ENCODE data around the gene GLYATL1B.
A peak's percentile ranks its signal among the peaks of the same experiment; 100 is the strongest.
"Not testable (repeated sequence)": the region's sequence is repeated elsewhere in the genome, so short reads cannot be mapped to it uniquely, and the experiment has no call there.

GLYATL1B gene

DNA sequence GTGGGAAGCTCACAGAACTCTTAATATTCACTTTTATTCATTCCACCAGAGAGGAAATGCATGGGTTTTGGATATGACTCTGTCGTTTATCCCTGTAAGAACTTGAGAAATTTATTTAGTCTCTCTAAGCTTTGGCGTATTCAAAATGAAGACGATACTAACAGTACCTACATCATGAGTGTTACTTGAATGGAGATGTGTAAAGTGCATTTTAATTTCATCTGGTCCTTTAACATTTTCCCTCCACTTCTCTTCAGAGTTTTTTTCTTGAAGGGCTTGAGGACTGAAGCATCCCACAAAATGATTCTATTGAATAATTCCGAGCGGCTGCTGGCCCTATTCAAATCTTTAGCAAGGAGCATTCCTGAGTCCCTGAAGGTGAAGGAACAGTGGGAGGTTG lies at the start of gene GLYATL1B:
TSS of gene GLYATL1B (plus strand) at position 301 of the 400 bp plus-strand sequence. CDS start at position 301, 0 bp downstream.
- H3K36me3 ChIP-seq (ENCODE audit: insufficient read depth, low read length); H3K9me3 ChIP-seq (ENCODE audit: control insufficient read depth, insufficient read depth, low read length); H3K4me1 ChIP-seq (ENCODE audit: insufficient read depth, low read length); H3K9ac ChIP-seq (ENCODE audit: low read depth, low read length): not testable (repeated sequence)

- H3K36me3 ChIP-seq (ENCODE audit: insufficient read depth, low read length); H3K9ac ChIP-seq (ENCODE audit: low read depth, low read length); H3K4me1 ChIP-seq (ENCODE audit: insufficient read depth, low read length); H3K9me3 ChIP-seq (ENCODE audit: control insufficient read depth, insufficient read depth, low read length): not testable (repeated sequence)
Measured at GRCh38 chr11:59036542-59036941, 49.6 kb upstream of the GLYATL1B start.

DNA sequence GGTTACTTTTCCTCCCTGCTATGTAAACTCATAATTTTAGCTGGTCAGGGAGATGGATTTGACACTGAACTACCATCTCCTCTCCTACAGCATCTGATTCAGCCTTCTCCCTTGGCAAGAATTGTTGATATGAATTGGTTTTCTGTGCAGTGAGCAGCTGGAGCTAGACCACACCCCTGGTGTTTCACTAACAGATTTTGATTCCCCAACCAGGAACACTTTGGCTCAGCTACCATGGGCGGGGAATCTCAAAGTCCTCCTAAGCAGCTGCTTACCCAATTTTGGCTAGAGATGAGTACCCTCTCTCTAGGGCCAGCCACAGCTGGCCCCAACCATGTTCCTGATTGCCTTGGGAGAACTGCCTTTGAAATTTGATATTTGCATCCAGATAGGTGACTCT lies 48.7 kb upstream of the GLYATL1B start:
- H3K36me3 ChIP-seq (ENCODE audit: insufficient read depth, low read length); H3K9me3 ChIP-seq (ENCODE audit: control insufficient read depth, insufficient read depth, low read length); H3K4me1 ChIP-seq (ENCODE audit: insufficient read depth, low read length); H3K9ac ChIP-seq (ENCODE audit: low read depth, low read length): not testable (repeated sequence)

DNA sequence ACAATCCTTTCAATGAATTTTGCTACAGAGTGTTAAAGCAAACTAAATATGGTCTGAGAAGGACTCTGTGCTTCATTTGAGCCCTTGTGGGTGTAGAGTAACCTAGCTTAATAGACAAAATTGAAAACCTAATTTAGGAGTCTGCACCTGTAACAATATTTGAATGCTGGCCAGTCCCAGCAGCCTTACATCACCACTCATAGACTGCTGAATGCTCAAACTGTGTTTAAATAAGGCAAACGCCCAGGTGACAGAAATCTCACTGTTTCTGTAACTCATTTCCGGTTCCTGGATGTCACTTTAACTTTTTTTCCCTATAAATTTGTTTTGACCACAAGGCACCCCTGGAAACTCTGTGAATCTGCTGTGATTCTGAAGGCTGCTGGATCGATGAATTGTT lies 45.5 kb upstream of the GLYATL1B start:
- Histone ChIP-seq H3K9ac (ENCODE audit: low read depth, low read length) (no peak overlapping the region), H3K36me3 (ENCODE audit: insufficient read depth, low read length) (no peaks in the 10 kb centered on the region), H3K9me3 (ENCODE audit: control insufficient read depth, insufficient read depth, low read length) (no peaks in the 10 kb centered on the region), H3K4me1 (ENCODE audit: insufficient read depth, low read length) (no peaks in the 10 kb centered on the region)

DNA sequence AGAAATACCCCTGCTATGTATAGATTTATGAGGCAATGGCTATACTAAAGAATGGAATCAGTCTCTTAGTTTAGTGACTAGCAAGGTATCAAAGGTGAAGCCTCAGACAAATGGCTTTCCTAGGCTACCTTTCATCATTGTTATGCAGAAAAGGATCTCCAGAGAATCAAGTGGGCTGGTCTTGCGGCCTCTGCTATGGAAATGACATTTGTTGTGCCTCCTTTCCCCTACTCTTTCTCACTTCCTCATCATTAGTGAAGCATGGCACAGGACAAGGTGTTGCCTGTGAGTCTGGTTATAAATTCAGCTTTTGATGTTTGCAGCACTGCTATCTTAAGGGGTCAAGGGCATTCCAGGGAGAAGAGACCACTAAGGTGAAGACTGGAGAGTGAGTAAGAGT lies 34.7 kb upstream of the GLYATL1B start:
- H3K4me1 ChIP-seq (ENCODE audit: insufficient read depth, low read length); H3K36me3 ChIP-seq (ENCODE audit: insufficient read depth, low read length): not testable (repeated sequence)

DNA sequence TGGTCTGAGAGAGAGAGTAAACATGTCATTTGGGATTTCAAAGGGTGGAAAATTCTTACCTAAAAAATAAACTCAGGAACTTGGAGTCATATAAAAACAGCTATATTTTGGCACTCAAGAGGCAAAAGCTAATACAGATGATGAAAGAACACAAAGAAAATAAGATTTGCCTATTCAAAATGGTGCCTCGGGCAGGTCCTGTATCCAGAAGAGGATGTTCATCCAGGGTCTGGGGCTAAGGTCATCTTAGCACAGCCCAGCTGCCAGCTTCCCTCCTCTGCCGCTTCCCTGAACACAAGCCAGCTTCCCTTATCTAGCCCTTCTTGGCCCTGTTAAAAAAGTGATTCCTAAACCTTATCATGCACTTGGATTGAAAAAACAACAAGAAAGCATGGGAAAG lies 33.8 kb upstream of the GLYATL1B start:
- not testable (repeated sequence) for H3K4me1 ChIP-seq (ENCODE audit: insufficient read depth, low read length); H3K9ac ChIP-seq (ENCODE audit: low read depth, low read length); H3K9me3 ChIP-seq (ENCODE audit: control insufficient read depth, insufficient read depth, low read length); H3K36me3 ChIP-seq (ENCODE audit: insufficient read depth, low read length)

More for the DNA sequence above, 34.7 kb upstream of the GLYATL1B start:
- not testable (repeated sequence) for H3K9me3 ChIP-seq (ENCODE audit: control insufficient read depth, insufficient read depth, low read length); H3K9ac ChIP-seq (ENCODE audit: low read depth, low read length)

- H3K36me3 ChIP-seq (ENCODE audit: insufficient read depth, low read length) = no peaks in the 10 kb centered on the region
- H3K9ac ChIP-seq (ENCODE audit: low read depth, low read length) = no peak overlapping the region
- no peaks in the 10 kb centered on the region for H3K9me3 ChIP-seq (ENCODE audit: control insufficient read depth, insufficient read depth, low read length)
- peaks cover 8% of the 10 kb centered on the region; the same call in 1 of the 2 replicates for H3K4me1 ChIP-seq (ENCODE audit: insufficient read depth, low read length)
Measured at GRCh38 chr11:59053387-59053786, 32.7 kb upstream of the GLYATL1B start.

- H3K4me1 ChIP-seq (ENCODE audit: insufficient read depth, low read length); H3K9me3 ChIP-seq (ENCODE audit: control insufficient read depth, insufficient read depth, low read length); H3K36me3 ChIP-seq (ENCODE audit: insufficient read depth, low read length): not testable (repeated sequence)
- peak overlapping the region; percentile 46; the same call in 1 of the 2 replicates for H3K9ac ChIP-seq (ENCODE audit: low read depth, low read length)
Measured at GRCh38 chr11:59058120-59059033, 27.7 kb upstream of the GLYATL1B start.

- H3K36me3 ChIP-seq (ENCODE audit: insufficient read depth, low read length); H3K9ac ChIP-seq (ENCODE audit: low read depth, low read length); H3K9me3 ChIP-seq (ENCODE audit: control insufficient read depth, insufficient read depth, low read length); H3K4me1 ChIP-seq (ENCODE audit: insufficient read depth, low read length): not testable (repeated sequence)
Measured at GRCh38 chr11:59060096-59060495, 26.0 kb upstream of the GLYATL1B start.

DNA sequence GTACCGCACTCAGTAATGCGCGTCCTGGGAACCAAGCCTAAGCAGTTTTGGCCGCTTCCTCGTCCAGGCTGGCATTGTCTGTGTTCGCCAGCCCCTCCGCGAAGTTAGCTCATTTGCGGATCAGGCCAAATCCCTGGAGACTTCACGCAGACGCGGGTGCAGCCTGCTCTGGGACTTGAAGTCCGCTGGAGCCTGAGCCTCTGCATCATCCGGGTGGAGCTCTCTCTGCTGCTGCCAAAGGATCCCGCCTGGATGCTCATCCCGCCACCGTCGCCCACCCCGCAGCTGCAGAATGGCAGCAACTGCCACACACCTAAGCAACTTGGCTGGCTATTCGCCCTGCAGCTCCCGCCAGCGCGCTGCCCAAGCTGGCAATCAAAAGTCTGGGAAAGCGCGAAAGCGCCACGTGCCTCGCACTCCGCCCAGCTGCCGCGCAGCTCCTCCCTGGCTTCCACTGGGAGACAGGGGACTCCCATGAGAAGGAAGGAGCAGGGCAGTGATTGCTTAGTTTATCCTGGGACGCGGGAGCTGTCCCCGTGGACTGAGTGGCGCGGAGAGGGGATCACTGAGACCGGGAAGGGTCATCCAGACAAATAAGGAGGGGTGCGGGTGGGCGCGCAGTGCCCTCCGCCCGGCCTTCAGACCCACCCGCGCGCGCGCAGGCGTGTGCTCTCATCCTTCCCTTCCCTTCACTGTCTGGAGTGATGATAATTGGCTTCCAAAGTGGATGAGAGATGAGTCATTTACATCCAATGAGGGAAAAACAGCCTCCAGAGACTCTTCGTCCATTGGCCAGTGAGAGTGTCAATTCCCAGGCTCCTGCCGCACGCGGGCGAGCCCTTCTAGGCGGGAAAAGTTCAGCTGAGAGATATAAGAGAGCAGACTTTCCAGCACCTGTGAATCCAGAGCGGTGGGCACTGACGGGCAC lies 23.2 kb upstream of the GLYATL1B start:
- Histone ChIP-seq H3K9ac (ENCODE audit: low read depth, low read length) (no peak overlapping the region), H3K4me1 (ENCODE audit: insufficient read depth, low read length) (no peaks in the 10 kb centered on the region), H3K36me3 (ENCODE audit: insufficient read depth, low read length) (no peaks in the 10 kb centered on the region), H3K9me3 (ENCODE audit: control insufficient read depth, insufficient read depth, low read length) (no peaks in the 10 kb centered on the region)

DNA sequence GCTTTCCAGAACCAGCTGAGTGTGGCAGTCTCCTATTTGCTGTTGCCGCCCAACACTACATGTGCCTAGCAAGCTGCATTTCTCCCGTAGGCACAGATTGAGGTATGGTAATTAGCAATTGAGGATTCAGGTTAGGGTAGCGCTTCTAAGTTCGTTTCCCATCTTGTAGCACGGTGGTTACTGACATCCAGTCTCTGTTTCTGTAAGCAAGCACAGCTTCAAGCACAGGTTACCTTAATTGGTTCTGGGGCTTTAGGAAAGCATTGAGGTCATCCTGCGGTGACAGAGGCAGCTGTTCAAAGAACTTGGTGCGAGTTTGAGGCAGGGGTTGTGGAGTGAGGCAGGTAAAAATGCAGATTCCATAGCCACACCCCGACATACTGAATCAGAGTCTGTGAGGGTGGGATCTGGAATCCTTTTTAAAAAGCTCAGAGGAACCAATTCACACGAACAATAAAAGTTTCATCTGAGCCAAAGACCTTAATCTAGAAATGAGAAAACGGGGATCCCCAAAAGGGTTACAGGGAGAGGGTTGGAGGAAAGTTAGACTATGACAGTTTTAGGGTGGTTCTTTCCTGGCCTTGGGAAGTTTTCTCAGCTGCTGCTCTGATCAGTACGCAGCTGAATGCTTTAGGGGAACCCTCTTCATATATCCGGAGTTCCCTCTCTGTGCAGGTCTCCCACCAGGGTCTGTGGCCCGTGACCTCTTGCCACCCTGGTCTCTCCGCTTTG lies 21.9 kb upstream of the GLYATL1B start:
- not testable (repeated sequence) for H3K9ac ChIP-seq (ENCODE audit: low read depth, low read length); H3K36me3 ChIP-seq (ENCODE audit: insufficient read depth, low read length); H3K9me3 ChIP-seq (ENCODE audit: control insufficient read depth, insufficient read depth, low read length); H3K4me1 ChIP-seq (ENCODE audit: insufficient read depth, low read length)

GRCh38 chr11:59069087-59069486 lies 17.0 kb upstream of the GLYATL1B start:
- Histone ChIP-seq H3K36me3 (ENCODE audit: insufficient read depth, low read length) (no peaks in the 10 kb centered on the region), H3K9ac (ENCODE audit: low read depth, low read length) (no peak overlapping the region), H3K4me1 (ENCODE audit: insufficient read depth, low read length) (no peaks in the 10 kb centered on the region), H3K9me3 (ENCODE audit: control insufficient read depth, insufficient read depth, low read length) (no peaks in the 10 kb centered on the region)

DNA sequence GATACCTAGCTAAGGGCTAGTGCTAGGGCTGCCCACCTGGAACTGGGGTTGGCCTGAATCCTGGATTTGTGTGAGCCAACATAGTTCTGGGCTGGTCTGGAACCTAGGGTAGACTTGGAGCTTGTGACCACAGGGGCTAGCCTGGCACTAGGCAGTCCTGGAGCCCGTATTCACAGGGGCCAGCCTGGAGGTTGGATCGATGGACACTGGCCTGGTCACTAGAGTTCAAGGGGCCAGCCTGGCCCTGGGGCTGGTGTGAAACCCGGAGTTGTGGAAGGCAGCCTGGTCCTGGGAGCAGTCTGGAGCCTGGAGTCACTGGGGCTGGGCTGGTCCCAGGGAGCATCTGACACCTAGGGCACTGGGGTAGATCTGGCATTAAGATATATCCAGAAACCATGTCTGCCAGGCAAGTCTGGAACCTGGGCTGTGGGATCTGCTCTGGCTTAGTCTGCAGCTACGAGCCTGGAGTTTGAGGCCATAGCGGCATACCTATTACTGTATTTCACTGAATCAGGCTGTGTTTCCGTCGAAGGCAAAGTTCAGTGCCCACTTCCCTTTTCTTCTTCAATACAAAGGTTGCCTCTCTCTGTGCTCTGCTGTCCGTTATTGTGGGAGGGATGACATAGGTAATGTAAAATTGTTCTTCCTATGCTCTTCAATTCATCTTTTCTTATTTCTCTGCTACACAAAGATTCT lies 9.1 kb upstream of the GLYATL1B start:
- no peak overlapping the region for H3K9ac ChIP-seq (ENCODE audit: low read depth, low read length)
- no peaks in the 10 kb centered on the region for H3K9me3 ChIP-seq (ENCODE audit: control insufficient read depth, insufficient read depth, low read length)

DNA sequence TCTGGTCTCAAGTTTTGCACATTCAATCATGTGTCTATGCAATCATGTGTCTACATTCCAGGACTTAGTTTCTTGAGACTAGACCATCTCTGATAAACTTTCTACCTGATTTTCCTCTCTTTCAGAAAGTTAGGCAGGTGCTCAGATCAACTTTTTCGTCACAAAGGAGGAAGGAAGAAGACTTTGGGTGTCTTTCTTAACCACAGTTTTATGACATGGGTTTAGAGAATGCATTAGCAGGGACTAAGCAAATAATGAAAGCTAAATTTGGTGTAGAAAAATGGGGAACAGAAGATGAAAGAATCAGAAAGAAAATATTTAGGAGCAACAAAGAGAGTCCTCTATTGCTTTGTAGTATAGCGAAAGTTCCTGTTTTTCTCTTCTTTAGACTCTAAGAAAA lies 7.7 kb upstream of the GLYATL1B start:
- no peak overlapping the region for H3K9ac ChIP-seq (ENCODE audit: low read depth, low read length)

More for the DNA sequence above, 9.1 kb upstream of the GLYATL1B start:
- Histone ChIP-seq H3K4me1 (ENCODE audit: insufficient read depth, low read length) (no peaks in the 10 kb centered on the region), H3K36me3 (ENCODE audit: insufficient read depth, low read length) (no peaks in the 10 kb centered on the region)

More for the DNA sequence above, 7.7 kb upstream of the GLYATL1B start:
- Histone ChIP-seq H3K4me1 (ENCODE audit: insufficient read depth, low read length) (no peaks in the 10 kb centered on the region), H3K9me3 (ENCODE audit: control insufficient read depth, insufficient read depth, low read length) (no peaks in the 10 kb centered on the region), H3K36me3 (ENCODE audit: insufficient read depth, low read length) (no peaks in the 10 kb centered on the region)

Data from ES-I3 (cell line).